H9 (cell line): ENCODE measurements around the gene CD1C. TPM values are rescaled to one million over a fixed set of nuclear protein-coding genes. Genes with fewer than 3 reads are reported as not detected.

Experiments used
- DNase-seq: peaks from one replicate; pipeline ENCODE4 v3.0.0-alpha.2; 2017
- H2AFZ ChIP-seq: one replicate; pipeline ENCODE4 v1.6.1; 2013; ENCODE audit warnings: mild to moderate bottlenecking, low read length, control low read depth, moderate library complexity
- H2AK5ac ChIP-seq: 2 replicates; pipeline ENCODE4 v1.6.1; 2013; ENCODE audit warnings: low read length, control low read depth, mixed read lengths; ENCODE audit not compliant: insufficient read length
- H2BK120ac ChIP-seq: one replicate; pipeline ENCODE4 v1.6.1; 2013; ENCODE audit warnings: low read depth, mild to moderate bottlenecking, low read length, control low read depth, inconsistent platforms; ENCODE audit not compliant: poor library complexity, severe bottlenecking
- H2BK12ac ChIP-seq: 2 replicates; pipeline ENCODE4 v1.6.1; 2013; ENCODE audit warnings: low read length, control low read depth, mixed read lengths, low read depth; ENCODE audit not compliant: insufficient read length
- H2BK15ac ChIP-seq: 2 replicates; pipeline ENCODE4 v1.6.1; 2013; ENCODE audit warnings: low read depth, low read length, control low read depth
- H2BK20ac ChIP-seq: one replicate; pipeline ENCODE4 v1.6.1; 2013; ENCODE audit warnings: low read depth, mild to moderate bottlenecking, low read length, control low read depth, inconsistent platforms; ENCODE audit not compliant: poor library complexity, severe bottlenecking
- H2BK5ac ChIP-seq: 2 replicates; pipeline ENCODE4 v1.6.1; 2013; ENCODE audit warnings: low read length, control low read depth, mixed read lengths; ENCODE audit not compliant: insufficient read length
- H3K14ac ChIP-seq: 2 replicates; pipeline ENCODE4 v1.6.1; 2013; ENCODE audit warnings: low read length, control low read depth; ENCODE audit not compliant: insufficient read depth
- H3K18ac ChIP-seq: 2 replicates; pipeline ENCODE4 v1.6.1; 2013; ENCODE audit warnings: low read depth, mild to moderate bottlenecking, mixed read lengths, low read length, control low read depth; ENCODE audit not compliant: insufficient read length
- H3K23ac ChIP-seq: 2 replicates; pipeline ENCODE4 v1.6.1; 2013; ENCODE audit warnings: low read length, control low read depth, mixed read lengths, low read depth; ENCODE audit not compliant: insufficient read length
- H3K23me2 ChIP-seq: 2 replicates; pipeline ENCODE4 v1.6.1; 2013; ENCODE audit warnings: low read depth, mild to moderate bottlenecking, mixed read lengths, low read length, control low read depth; ENCODE audit not compliant: insufficient read length, poor library complexity, severe bottlenecking
- H3K27ac ChIP-seq: 2 replicates; pipeline ENCODE4 v1.5.1; 2013; ENCODE audit warnings: low read length, control low read depth, mixed read lengths, low read depth; ENCODE audit not compliant: insufficient read length
- H3K27me3 ChIP-seq: 2 replicates; pipeline ENCODE4 v1.6.1; 2013; ENCODE audit warnings: low read length, control low read depth, inconsistent platforms; ENCODE audit not compliant: insufficient read depth
- H3K4ac ChIP-seq: 2 replicates; pipeline ENCODE4 v1.6.1; 2013; ENCODE audit warnings: low read depth, mild to moderate bottlenecking, control low read depth, inconsistent platforms, low read length, moderate library complexity
- H3K4me1 ChIP-seq: 2 replicates; pipeline ENCODE4 v1.6.1; 2013; ENCODE audit warnings: low read length, control low read depth, inconsistent platforms; ENCODE audit not compliant: insufficient read depth
- H3K4me2 ChIP-seq: 2 replicates; pipeline ENCODE4 v1.6.1; 2013; ENCODE audit warnings: low read length, control low read depth, mixed read lengths; ENCODE audit not compliant: insufficient read length, insufficient read depth
- H3K56ac ChIP-seq: 2 replicates; pipeline ENCODE4 v1.6.1; 2013; ENCODE audit warnings: low read depth, mild to moderate bottlenecking, mixed read lengths, low read length, control low read depth; ENCODE audit not compliant: insufficient read length
- H3K79me1 ChIP-seq: 2 replicates; pipeline ENCODE4 v1.6.1; 2013; ENCODE audit warnings: low read depth, mild to moderate bottlenecking, moderate library complexity, low read length, control low read depth, inconsistent platforms; ENCODE audit not compliant: insufficient read depth, poor library complexity, severe bottlenecking
- H3K79me2 ChIP-seq: 2 replicates; pipeline ENCODE4 v1.6.1; 2013; ENCODE audit warnings: low read length, control low read depth, inconsistent platforms; ENCODE audit not compliant: insufficient read depth
- H3K9ac ChIP-seq: 2 replicates; pipeline ENCODE4 v1.6.1; 2013; ENCODE audit warnings: low read length, control low read depth, mixed read lengths; ENCODE audit not compliant: insufficient read length; ENCODE audit errors: extremely low read depth
- H3K9me3 ChIP-seq: one replicate; pipeline ENCODE4 v1.6.1; 2013; ENCODE audit warnings: low read depth, low read length, inconsistent platforms; ENCODE audit not compliant: control insufficient read depth
- H3T11ph ChIP-seq: one replicate; pipeline ENCODE4 v1.6.1; 2013; ENCODE audit warnings: mild to moderate bottlenecking, low read length, control low read depth, inconsistent platforms
- H4K20me1 ChIP-seq: one replicate; pipeline ENCODE4 v1.6.1; 2013; ENCODE audit not compliant: control insufficient read depth, insufficient read length, insufficient read depth
- H4K5ac ChIP-seq: 2 replicates; pipeline ENCODE4 v1.6.1; 2013; ENCODE audit warnings: low read depth, mild to moderate bottlenecking, mixed read lengths, low read length, control low read depth; ENCODE audit not compliant: insufficient read length
- H4K8ac ChIP-seq: replicated peaks from 2 replicates; pipeline ENCODE4 v1.6.1; 2013; ENCODE audit warnings: low read length, control low read depth, mixed read lengths, low read depth; ENCODE audit not compliant: insufficient read length
- H4K91ac ChIP-seq: 2 replicates; pipeline ENCODE4 v1.6.1; 2013; ENCODE audit warnings: low read depth, mild to moderate bottlenecking, moderate library complexity, mixed read lengths, low read length, control low read depth; ENCODE audit not compliant: insufficient read length
- H3K27ac Mint-ChIP-seq, 3 experiments: 2 replicates in 2 of 3; 3 replicates in 1 of 3; pipeline ENCODE4 v1.8.0; 2020 to 2021; ENCODE audit warnings: mixed read lengths in 3 of 3, mild to moderate bottlenecking in 1 of 3, moderate library complexity in 1 of 3
- H3K27me3 Mint-ChIP-seq: 2 replicates; pipeline ENCODE4 v1.8.0; 2021; ENCODE audit warnings: low read depth, mild to moderate bottlenecking, moderate library complexity, mixed read lengths
- H3K36me3 Mint-ChIP-seq, 3 experiments: 2 replicates in 2 of 3; 3 replicates in 1 of 3; pipeline ENCODE4 v1.8.0; 2020 to 2021; ENCODE audit warnings: low read depth in 3 of 3, mixed read lengths in 3 of 3; ENCODE audit not compliant: insufficient read depth in 1 of 3
- H3K4me1 Mint-ChIP-seq, 2 experiments: 2 replicates each; pipeline ENCODE4 v1.8.0; 2020; ENCODE audit warnings: mixed read lengths in 2 of 2
- H3K4me3 Mint-ChIP-seq, 2 experiments: 2 replicates in 1 of 2; 3 replicates in 1 of 2; pipeline ENCODE4 v1.8.0; 2020 to 2021; ENCODE audit warnings: mild to moderate bottlenecking in 2 of 2, mixed read lengths in 2 of 2, moderate library complexity in 1 of 2
- H3K9me3 Mint-ChIP-seq, 2 experiments: 2 replicates in 1 of 2; 3 replicates in 1 of 2; pipeline ENCODE4 v1.8.0; 2020; ENCODE audit warnings: mild to moderate bottlenecking in 2 of 2, mixed read lengths in 2 of 2, moderate library complexity in 1 of 2
- CTCF ChIP-seq: fragments of 200-600 bp; sonication (generic); conservative IDR thresholded peaks from 3 replicates; pipeline ENCODE4 v1.8.0; 2021; ENCODE audit warnings: antibody characterized with exemption, mild to moderate bottlenecking
- WGBS: extraction: QIAGEN DNeasy Blood & Tissue Kit; methylation state at CpG from one replicate; pipeline ENCODE4 v1.1.7; 2013; ENCODE audit warnings: missing lambda C conversion rate, low lambda C conversion rate, mixed read lengths; ENCODE audit not compliant: insufficient read length; ENCODE audit errors: extremely low coverage; 5-methylcytosine and 5-hydroxymethylcytosine counted together
- total RNA-seq: library from RNA; stranded (reverse); gene quantifications from 2 replicates; pipeline ENCODE4 v1.2.1, GENCODE V29; 2021

Gene CD1C
- total RNA-seq, 1 experiment from 2014 or later = not detected

- no peak overlapping the region for H3K27ac ChIP-seq
- H4K91ac ChIP-seq = no peak overlapping the region
- Mint-ChIP-seq H3K36me3 (no peaks in the 10 kb centered on the region), H3K4me1 (no peaks in the 10 kb centered on the region), H3K9me3 (no peaks in the 10 kb centered on the region), H3K27me3 (no peaks in the 10 kb centered on the region), H3K27ac (no peak overlapping the region), H3K4me3 (no peak overlapping the region)
- no peak for DNase-seq
- H3K27me3 ChIP-seq = no peaks in the 10 kb centered on the region
- WGBS = no CpG with 5 or more reads among the region's 4 CpGs
- H2AFZ ChIP-seq = no peak overlapping the region
- no peak overlapping the region for H2BK5ac ChIP-seq
- H3K23me2 ChIP-seq = no peaks in the 10 kb centered on the region
- no peak overlapping the region for H3K9ac ChIP-seq
- H3K9me3 ChIP-seq = no peaks in the 10 kb centered on the region
- no peak for TF ChIP-seq CTCF
- H3K79me1 ChIP-seq = no peaks in the 10 kb centered on the region
- no peak overlapping the region for H3K23ac ChIP-seq
- no peak overlapping the region for H3K18ac ChIP-seq
- H2BK12ac ChIP-seq = no peak overlapping the region
- H3T11ph ChIP-seq = no peak overlapping the region
- H4K8ac ChIP-seq = no peak overlapping the region
- H3K79me2 ChIP-seq = no peaks in the 10 kb centered on the region
- H3K56ac ChIP-seq = no peak overlapping the region
- H2BK20ac ChIP-seq = no peak overlapping the region
- H3K4me1 ChIP-seq = no peaks in the 10 kb centered on the region
- H2BK15ac ChIP-seq = no peak overlapping the region
- no peaks in the 10 kb centered on the region for H4K20me1 ChIP-seq
- H3K14ac ChIP-seq = no peak overlapping the region
- H3K4me2 ChIP-seq = no peak overlapping the region
- H2AK5ac ChIP-seq = no peak overlapping the region
- H3K4ac ChIP-seq = no peak overlapping the region
- H4K5ac ChIP-seq = no peak overlapping the region
- no peak overlapping the region for H2BK120ac ChIP-seq
These were observed 40.1 kb upstream of the CD1C start for GRCh38 chr1:158249646-158250045.
